K562 (cell line): ENCODE results near the gene CDH8. TPM values are rescaled to one million over a fixed set of nuclear protein-coding genes. Genes with fewer than 3 reads are reported as not detected.

Experiments
- ATAC-seq: fragments of 200-7000 bp; cut with Tn5 transposase; 3 replicates; pipeline ENCODE4 v1.9.1; 2020; ENCODE audit warnings: moderate library complexity
- BruUV-seq: library from RNA; stranded (reverse); fragments of 400-500 nt; replicated peaks from 2 replicates; lab custom pipeline; 2021; lab: Mats Ljungman, UMichigan
- CTCF ChIA-PET: fragments of 300-600 bp; formaldehyde crosslinking; extraction: SDS; loops from one replicate; lab custom pipeline; 2021; ENCODE audit warnings: low intra/inter-chr PET ratio; lab: Yijun Ruan, JAX
- POLR2A ChIA-PET: fragments of 300-600, 350-650 bp; sonication (Branson Sonifier 250); formaldehyde crosslinking; extraction: SDS; loops from one replicate; lab custom pipeline; 2021; ENCODE audit warnings: antibody characterized with exemption, inconsistent platforms; lab: Yijun Ruan, JAX
- DNase-seq, 4 experiments: peaks; one replicate each; pipeline versions ENCODE4 v3.0.0 to v3.0.0-alpha.2; 2011 to 2018; ENCODE audit warnings: low spot score in 3 of 4, mixed read lengths in 3 of 4; ENCODE audit errors: extremely low read depth in 1 of 4
- FAIRE-seq: peaks from 2 replicates; lab custom pipeline; 2011; peaks lifted over from hg19 to GRCh38; lab: Jason Lieb, UNC
- H2AFZ ChIP-seq: 2 replicates; pipeline ENCODE4 v1.6.0; 2011; ENCODE audit warnings: low read depth, low read length, control low read depth, inconsistent platforms
- H3K27ac ChIP-seq: fragments of 200-600 bp; 3 replicates; pipeline ENCODE4 v1.8.0; 2011; ENCODE audit warnings: low read depth, mild to moderate bottlenecking, control low read depth, inconsistent platforms, low read length, moderate library complexity, mixed read lengths; ENCODE audit errors: extremely low read depth
- H3K27me3 ChIP-seq, 2 experiments: fragments of 300-600 bp in 1 of 2; 2 replicates in 1 of 2; 3 replicates in 1 of 2; pipeline versions ENCODE4 v1.6.0 to v1.8.0; 2011; ENCODE audit warnings: inconsistent platforms in 2 of 2, low read length in 2 of 2, mild to moderate bottlenecking in 1 of 2, mixed read lengths in 1 of 2, moderate library complexity in 1 of 2; ENCODE audit not compliant: control insufficient read depth in 2 of 2, insufficient read depth in 2 of 2
- H3K36me3 ChIP-seq: fragments of 300-600 bp; 3 replicates; pipeline ENCODE4 v1.8.0; 2011; ENCODE audit warnings: mild to moderate bottlenecking, low read length, inconsistent platforms; ENCODE audit not compliant: control insufficient read depth, insufficient read depth
- H3K4me1 ChIP-seq, 2 experiments: fragments of 200-600 bp in 1 of 2; replicated peaks in 1 of 2; 2 replicates in 1 of 2; 3 replicates in 1 of 2; pipeline versions ENCODE4 v1.5.1 to v1.8.0; 2011; ENCODE audit warnings: inconsistent platforms in 2 of 2, low read length in 2 of 2, mild to moderate bottlenecking in 1 of 2, mixed read lengths in 1 of 2, moderate library complexity in 1 of 2; ENCODE audit not compliant: control insufficient read depth in 2 of 2, insufficient read depth in 2 of 2
- H3K4me2 ChIP-seq: 2 replicates; pipeline ENCODE4 v1.6.1; 2011; ENCODE audit warnings: low read length, control low read depth, inconsistent platforms, mixed read lengths; ENCODE audit not compliant: insufficient read depth
- H3K4me3 ChIP-seq: fragments of 200-600 bp; sonication (generic), shearing (Covaris generic); 2 replicates; pipeline ENCODE4 v1.5.1; 2016; ENCODE audit warnings: control low read depth, inconsistent platforms
- H3K79me2 ChIP-seq: fragments of 200-600 bp; 3 replicates; pipeline ENCODE4 v1.8.0; 2011; ENCODE audit warnings: low read length, inconsistent platforms; ENCODE audit not compliant: control insufficient read depth, insufficient read depth
- H3K9ac ChIP-seq, 2 experiments: 2 replicates each; pipeline versions ENCODE4 v1.6.0 to v1.6.1; 2011; ENCODE audit warnings: low read depth in 2 of 2, low read length in 2 of 2, control low read depth in 1 of 2, inconsistent platforms in 1 of 2, mild to moderate bottlenecking in 1 of 2, mixed read lengths in 1 of 2; ENCODE audit not compliant: insufficient read depth in 1 of 2
- H3K9me1 ChIP-seq: one replicate; pipeline ENCODE4 v1.6.0; 2011; ENCODE audit warnings: inconsistent platforms, mild to moderate bottlenecking, low read length, moderate library complexity; ENCODE audit not compliant: control insufficient read depth, insufficient read depth
- H3K9me3 ChIP-seq: replicated peaks from 2 replicates; pipeline ENCODE4 v1.5.1; 2011; ENCODE audit warnings: low read depth, low read length, inconsistent platforms; ENCODE audit not compliant: control insufficient read depth, insufficient read depth
- H4K20me1 ChIP-seq: replicated peaks from 2 replicates; pipeline ENCODE4 v1.6.1; 2011; ENCODE audit warnings: low read length, inconsistent platforms, mixed read lengths; ENCODE audit not compliant: control insufficient read depth, insufficient read depth
- BRD4 ChIP-seq: fragments of 200-600 bp; sonication (generic); IDR thresholded peaks from 2 replicates; pipeline ENCODE4 v1.6.1; 2017; ENCODE audit warnings: inconsistent platforms
- IRF2 ChIP-seq: sonication (generic); formaldehyde crosslinking; IDR thresholded peaks from 2 replicates; pipeline ENCODE4 v1.8.1; 2022; ENCODE audit warnings: mild to moderate bottlenecking, missing genetic modification reagents
- RB1 ChIP-seq: fragments of 450-650 bp; IDR thresholded peaks from 2 replicates; pipeline ENCODE4 v1.6.1; 2017; ENCODE audit warnings: low read depth, mild to moderate bottlenecking
- ZBTB8A ChIP-seq: fragments of 450-650 bp; IDR thresholded peaks from 2 replicates; pipeline ENCODE4 v1.6.1; 2018; ENCODE audit warnings: mild to moderate bottlenecking, moderate library complexity; ENCODE audit not compliant: partially characterized antibody
- ZNF696 ChIP-seq: fragments of 250-450 bp; sonication (Bioruptor Pico); conservative IDR thresholded peaks from 2 replicates; pipeline ENCODE4 v1.4.0; 2020; ENCODE audit warnings: mild to moderate bottlenecking, moderate library complexity
- in situ Hi-C: fragments of 300-500 bp; cut with MboI; formaldehyde crosslinking; loops from 4 replicates; pipeline ENCODE4 v1.15.0; 2018; ENCODE audit warnings: inconsistent platforms, mixed read lengths
- intact Hi-C: fragments of 100-400 bp; cut with micrococcal nuclease; formaldehyde crosslinking; loops from 2 replicates; pipeline ENCODE4 v1.14.2; 2022
- polyA plus RNA-seq, 8 experiments: library from polyadenylated mRNA; depleted of rRNA in 4 of 8; stranded (reverse) in 5 of 8; unstranded in 3 of 8; fragments of >200 nt; fragmentation: Nextera tagmentation in 2 of 8; fragmentation: Illumina TruSeq in 1 of 8; extraction: Ambion mirVana in 2 of 8; extraction: Trizol in 1 of 8; gene quantifications; 2 replicates each; pipeline versions ENCODE4 v1.2.1 to v1.2.3, GENCODE V29; 2011 to 2014; ENCODE audit warnings: inconsistent platforms in 1 of 8, missing spikeins in 1 of 8
- total RNA-seq, 7 experiments: library from RNA; depleted of rRNA in 6 of 7; stranded (reverse); fragments of >200 nt in 6 of 7; fragmentation: Illumina TruSeq in 2 of 7; extraction: Trizol in 2 of 7; gene quantifications; 2 replicates each; pipeline versions ENCODE4 v1.2.1 to v1.2.3, GENCODE V29; 2011 to 2021; ENCODE audit warnings: low replicate concordance in 1 of 7
- TF ChIP-seq, protein P1 (sequence below), 3 experiments: fragments of 200-800 bp in 1 of 3; sonication (Bioruptor generic) in 1 of 3; sonication (generic) in 1 of 3; formaldehyde crosslinking in 1 of 3; IDR thresholded peaks; 2 replicates each; pipeline versions ENCODE4 v1.6.1 to v1.8.0; 2016 to 2022; ENCODE audit warnings: mild to moderate bottlenecking in 2 of 3, missing compliant biosample characterization in 2 of 3, missing genetic modification characterization in 2 of 3, missing genetic modification reagents in 1 of 3
- TF ChIP-seq, protein P2 (sequence below): fragments of 200-800 bp; sonication (Bioruptor generic); IDR thresholded peaks from 2 replicates; pipeline ENCODE4 v1.6.1; 2017; ENCODE audit warnings: missing genetic modification characterization, missing compliant biosample characterization

Gene CDH8
- total and polyA plus RNA-seq, 9 of the 15 experiments (the other 6 are each of a cell fraction or from before 2014, with no cell fraction given), result 0.22 to 1.4 (median 0.42) TPM; not detected in 4

DNA sequence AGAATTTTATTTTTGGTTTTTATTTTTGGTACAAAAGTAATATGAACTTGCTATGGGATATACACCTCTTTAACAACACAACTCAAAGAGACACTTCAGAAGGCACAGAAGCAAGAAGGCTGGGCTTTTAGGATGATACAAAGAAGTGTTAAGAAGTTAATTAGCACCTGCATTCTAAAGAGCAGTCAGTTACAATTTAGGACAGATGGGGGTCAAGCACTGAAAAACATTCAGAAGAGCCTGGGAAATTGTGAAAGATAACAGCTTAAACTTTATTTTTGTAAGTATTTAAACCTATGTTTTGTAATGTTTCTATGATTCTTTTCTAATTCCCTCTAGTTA is 163.5 kb downstream of the CDH8 start:
- DNase-seq (no peak), ATAC-seq (no peak), FAIRE-seq (no peak)
- Histone ChIP-seq H3K36me3 (no peaks in the 10 kb centered on the region), H4K20me1 (no peaks in the 10 kb centered on the region), H3K9ac (no peak overlapping the region), H3K27me3 (no peaks in the 10 kb centered on the region), H3K79me2 (no peaks in the 10 kb centered on the region), H2AFZ (no peak overlapping the region), H3K4me3 (no peak overlapping the region), H3K4me1 (no peaks in the 10 kb centered on the region), H3K9me1 (no peaks in the 10 kb centered on the region), H3K9me3 (no peaks in the 10 kb centered on the region), H3K4me2 (no peak overlapping the region), H3K27ac (no peak overlapping the region)
- intact Hi-C loops, result no loop called here
- ChIA-PET CTCF (no interaction called here), POLR2A (no interaction called here)
- in situ Hi-C loops, result no loop called here
- TF ChIP-seq RB1 (no peak), IRF2 (CRISPR knock-in tag) (no peak), ZNF696 (CRISPR knock-in tag) (no peak), ZBTB8A (no peak), BRD4 (no peak)
- TF ChIP-seq, protein P1, sequence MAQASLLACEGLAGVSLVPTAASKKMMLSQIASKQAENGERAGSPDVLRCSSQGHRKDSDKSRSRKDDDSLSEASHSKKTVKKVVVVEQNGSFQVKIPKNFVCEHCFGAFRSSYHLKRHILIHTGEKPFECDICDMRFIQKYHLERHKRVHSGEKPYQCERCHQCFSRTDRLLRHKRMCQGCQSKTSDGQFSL (CRISPR knock-in tag; IDR thresholded peaks at IDR 0.05), result no peak
- TF ChIP-seq, protein P1 (tag; IDR thresholded peaks at IDR 0.05), result no peak
- TF ChIP-seq, protein P2, sequence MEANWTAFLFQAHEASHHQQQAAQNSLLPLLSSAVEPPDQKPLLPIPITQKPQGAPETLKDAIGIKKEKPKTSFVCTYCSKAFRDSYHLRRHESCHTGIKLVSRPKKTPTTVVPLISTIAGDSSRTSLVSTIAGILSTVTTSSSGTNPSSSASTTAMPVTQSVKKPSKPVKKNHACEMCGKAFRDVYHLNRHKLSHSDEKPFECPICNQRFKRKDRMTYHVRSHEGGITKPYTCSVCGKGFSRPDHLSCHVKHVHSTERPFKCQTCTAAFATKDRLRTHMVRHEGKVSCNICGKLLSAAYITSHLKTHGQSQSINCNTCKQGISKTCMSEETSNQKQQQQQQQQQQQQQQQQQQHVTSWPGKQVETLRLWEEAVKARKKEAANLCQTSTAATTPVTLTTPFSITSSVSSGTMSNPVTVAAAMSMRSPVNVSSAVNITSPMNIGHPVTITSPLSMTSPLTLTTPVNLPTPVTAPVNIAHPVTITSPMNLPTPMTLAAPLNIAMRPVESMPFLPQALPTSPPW (CRISPR knock-in tag), result no peak
- BruUV-seq, result no TSS peak
